ENCODE data around the gene HOGA1. TPM values are rescaled to one million over a fixed set of nuclear protein-coding genes. Genes with fewer than 3 reads are reported as not detected.

Gene HOGA1
- total RNA-seq, 1 experiment from 2014 or later, result 4.4 TPM

DNA sequence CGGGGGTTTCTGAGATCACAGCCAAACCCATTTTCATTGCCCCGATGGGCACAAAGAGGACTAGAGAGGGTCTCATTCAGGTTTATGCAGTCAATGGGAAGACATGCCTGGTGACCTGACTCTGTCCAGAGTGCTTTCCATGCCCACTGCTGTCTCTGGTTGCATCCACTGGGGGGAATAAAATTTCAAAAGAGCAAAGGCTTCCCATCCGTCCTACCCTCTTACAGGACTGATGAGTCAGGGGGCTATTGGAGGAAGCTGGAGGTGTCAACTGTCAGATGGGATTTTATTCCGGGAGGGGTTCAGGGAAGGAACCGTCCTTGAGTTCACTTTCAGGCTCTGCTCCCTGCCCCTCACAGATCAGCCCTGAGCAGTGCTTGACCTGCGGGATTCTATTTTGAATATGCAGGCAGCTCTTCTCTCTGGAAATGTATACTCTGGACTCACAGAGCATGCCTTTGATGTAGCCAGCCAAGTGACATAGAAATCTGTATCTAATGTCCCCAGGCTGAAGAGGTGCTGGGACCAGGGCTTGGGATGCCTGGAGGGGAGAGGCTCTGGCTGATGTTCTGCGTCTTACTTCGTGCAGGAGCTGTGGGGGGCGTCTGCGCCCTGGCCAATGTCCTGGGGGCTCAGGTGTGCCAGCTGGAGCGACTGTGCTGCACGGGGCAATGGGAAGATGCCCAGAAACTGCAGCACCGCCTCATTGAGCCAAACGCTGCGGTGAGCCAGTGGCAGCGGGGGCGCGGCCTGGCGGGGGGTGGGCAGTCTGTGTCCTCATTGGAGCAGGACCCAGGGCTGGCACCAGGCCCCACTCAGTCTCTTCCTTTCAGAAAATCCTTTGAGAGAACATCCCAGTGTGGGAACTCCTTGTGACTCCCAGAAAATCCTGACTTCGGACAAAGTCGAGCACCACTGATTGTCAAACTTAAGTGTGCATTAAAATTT is 17.4 kb downstream of the HOGA1 start:
- intact Hi-C loops (cut with micrococcal nuclease; ENCODE audit: unreplicated experiment), result no loop called here
- Histone ChIP-seq H3K9me3 (ENCODE audit: insufficient read depth, low read depth) (no peaks in the 10 kb centered on the region), H3K9me2 (ENCODE audit: insufficient read depth) (no peaks in the 10 kb centered on the region), H3K4me2 (no peak overlapping the region), H3K4me3 (no peak overlapping the region), H3K4me1 (replicated peaks; ENCODE audit: insufficient read depth) (peaks cover 17% of the 10 kb centered on the region), H3F3A (ENCODE audit: insufficient read depth, low read depth) (no peaks in the 10 kb centered on the region), H3K27me3 (ENCODE audit: insufficient read depth, low read depth) (no peaks in the 10 kb centered on the region), H3K27ac (no peak overlapping the region), H4K20me1 (ENCODE audit: insufficient read depth) (no peaks in the 10 kb centered on the region), H3K36me3 (ENCODE audit: low read depth) (no peaks in the 10 kb centered on the region), H3K79me2 (ENCODE audit: low read depth) (no peaks in the 10 kb centered on the region), H2AFZ (no peak overlapping the region)
- POLR2A ChIA-PET (ENCODE audit: unreplicated experiment), result no interaction called here
- no TSS peak for BruUV-seq (replicated peaks)
- CTCF ChIA-PET, result no interaction called here
- TF ChIP-seq EZH2 (IDR thresholded peaks at IDR 0.05; ENCODE audit: low read depth), result no peak
- TF ChIP-seq, protein P1, sequence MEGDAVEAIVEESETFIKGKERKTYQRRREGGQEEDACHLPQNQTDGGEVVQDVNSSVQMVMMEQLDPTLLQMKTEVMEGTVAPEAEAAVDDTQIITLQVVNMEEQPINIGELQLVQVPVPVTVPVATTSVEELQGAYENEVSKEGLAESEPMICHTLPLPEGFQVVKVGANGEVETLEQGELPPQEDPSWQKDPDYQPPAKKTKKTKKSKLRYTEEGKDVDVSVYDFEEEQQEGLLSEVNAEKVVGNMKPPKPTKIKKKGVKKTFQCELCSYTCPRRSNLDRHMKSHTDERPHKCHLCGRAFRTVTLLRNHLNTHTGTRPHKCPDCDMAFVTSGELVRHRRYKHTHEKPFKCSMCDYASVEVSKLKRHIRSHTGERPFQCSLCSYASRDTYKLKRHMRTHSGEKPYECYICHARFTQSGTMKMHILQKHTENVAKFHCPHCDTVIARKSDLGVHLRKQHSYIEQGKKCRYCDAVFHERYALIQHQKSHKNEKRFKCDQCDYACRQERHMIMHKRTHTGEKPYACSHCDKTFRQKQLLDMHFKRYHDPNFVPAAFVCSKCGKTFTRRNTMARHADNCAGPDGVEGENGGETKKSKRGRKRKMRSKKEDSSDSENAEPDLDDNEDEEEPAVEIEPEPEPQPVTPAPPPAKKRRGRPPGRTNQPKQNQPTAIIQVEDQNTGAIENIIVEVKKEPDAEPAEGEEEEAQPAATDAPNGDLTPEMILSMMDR (conservative IDR thresholded peaks at IDR 0.05), result no peak
- no peak for DNase-seq

DNA sequence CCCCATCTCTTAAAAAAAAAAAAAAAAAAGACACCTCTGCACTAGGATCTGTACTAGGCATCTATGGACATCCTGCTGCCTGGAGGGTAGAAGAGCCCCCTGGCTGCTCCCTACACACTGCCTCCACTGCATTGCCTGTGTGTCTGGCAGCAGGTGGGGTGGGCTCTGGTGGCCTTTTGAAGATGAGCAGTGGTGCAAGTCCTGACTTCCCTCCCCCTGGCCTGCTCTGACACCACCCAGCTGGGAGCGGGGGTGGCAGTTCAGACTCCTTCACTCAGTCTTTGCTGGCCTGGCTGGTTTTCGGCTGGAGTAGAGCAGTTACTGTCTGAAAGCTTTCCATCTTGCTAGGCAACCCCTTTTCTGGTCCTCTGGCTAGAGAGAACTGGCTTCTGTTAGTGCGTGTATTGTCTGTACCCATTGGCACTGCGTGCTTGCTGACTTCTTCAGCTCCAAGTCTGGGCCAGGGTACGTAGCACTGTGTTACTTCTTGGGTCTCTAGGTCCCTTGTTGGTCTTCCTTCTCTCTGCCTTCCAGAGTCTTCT is 23.0 kb downstream of the HOGA1 start:
- no peak overlapping the region for H3K27ac ChIP-seq
- no peak overlapping the region for H2AFZ ChIP-seq
- CTCF ChIA-PET, result no interaction called here

GRCh38 chr10:97608991-97609561 is 24.9 kb downstream of the HOGA1 start:
- Histone ChIP-seq H3K9me2 (ENCODE audit: insufficient read depth) (no peaks in the 10 kb centered on the region), H3K79me2 (ENCODE audit: low read depth) (no peaks in the 10 kb centered on the region), H4K20me1 (ENCODE audit: insufficient read depth) (no peaks in the 10 kb centered on the region), H3K9me3 (ENCODE audit: insufficient read depth, low read depth) (no peaks in the 10 kb centered on the region), H2AFZ (no peak overlapping the region), H3K27ac (no peak overlapping the region), H3K4me1 (replicated peaks; ENCODE audit: insufficient read depth) (no peaks in the 10 kb centered on the region), H3K27me3 (ENCODE audit: insufficient read depth, low read depth) (no peaks in the 10 kb centered on the region), H3K4me3 (no peak overlapping the region), H3K4me2 (no peak overlapping the region), H3K36me3 (ENCODE audit: low read depth) (no peaks in the 10 kb centered on the region), H3F3A (ENCODE audit: insufficient read depth, low read depth) (no peaks in the 10 kb centered on the region)
- TF ChIP-seq, protein P1 (conservative IDR thresholded peaks at IDR 0.05), result no peak
- TF ChIP-seq EZH2 (IDR thresholded peaks at IDR 0.05; ENCODE audit: low read depth), result no peak
- intact Hi-C loops (cut with micrococcal nuclease; ENCODE audit: unreplicated experiment), result no loop called here
- ChIA-PET CTCF (interaction anchor here (0.9 kb wide), 1 partner anchor 38 kb away, joined by 3 read pairs; no protein-coding TSS in a partner anchor), POLR2A (ENCODE audit: unreplicated experiment) (interaction anchor here (0.7 kb wide), 1 partner anchor 87 kb away, joined by 3 read pairs; no protein-coding TSS in a partner anchor)
- no TSS peak for BruUV-seq (replicated peaks)
- DNase-seq, result no peak

More for the DNA sequence above, 23.0 kb downstream of the HOGA1 start:
- no peaks in the 10 kb centered on the region for H3K4me1 ChIP-seq (replicated peaks; ENCODE audit: insufficient read depth)
- H3K36me3 ChIP-seq (ENCODE audit: low read depth), result no peaks in the 10 kb centered on the region
- POLR2A ChIA-PET (ENCODE audit: unreplicated experiment), result no interaction called here
- no peaks in the 10 kb centered on the region for H3F3A ChIP-seq (ENCODE audit: insufficient read depth, low read depth)
- no peaks in the 10 kb centered on the region for H3K79me2 ChIP-seq (ENCODE audit: low read depth)
- H3K27me3 ChIP-seq (ENCODE audit: insufficient read depth, low read depth), result no peaks in the 10 kb centered on the region
- no peaks in the 10 kb centered on the region for H3K9me3 ChIP-seq (ENCODE audit: insufficient read depth, low read depth)
- no peak overlapping the region for H3K4me2 ChIP-seq
- TF ChIP-seq, protein P1 (conservative IDR thresholded peaks at IDR 0.05), result no peak
- TF ChIP-seq EZH2 (IDR thresholded peaks at IDR 0.05; ENCODE audit: low read depth), result no peak
- no TSS peak for BruUV-seq (replicated peaks)
- DNase-seq, result no peak
- H4K20me1 ChIP-seq (ENCODE audit: insufficient read depth), result no peaks in the 10 kb centered on the region
- no peak overlapping the region for H3K4me3 ChIP-seq
- H3K9me2 ChIP-seq (ENCODE audit: insufficient read depth), result no peaks in the 10 kb centered on the region
- intact Hi-C loops (cut with micrococcal nuclease; ENCODE audit: unreplicated experiment), result no loop called here

Data from PC-9 (cell line).